Stomach (tissue), 4 donors: ENCODE data around the gene COL5A1.

Experiments
- CTCF ChIP-seq, 7 experiments: fragments of 450-650 bp in 4 of 7; fragments of 200-600 bp in 3 of 7; sonication (generic) in 3 of 7; IDR thresholded peaks; one replicate each; pipeline ENCODE4 v1.5.1; 2016 to 2019; ENCODE audit warnings: antibody characterized with exemption in 7 of 7, control low read depth in 2 of 7, mild to moderate bottlenecking in 1 of 7
- POLR2AphosphoS5 ChIP-seq, 3 donors: sonication (generic); formaldehyde crosslinking; IDR thresholded peaks; one replicate each; pipeline ENCODE4 v1.6.1; 2016; ENCODE audit warnings: antibody characterized with exemption in 3 of 3

- TF ChIP-seq CTCF (IDR thresholded peaks at IDR 0.05): no peak
- TF ChIP-seq POLR2AphosphoS5 (IDR thresholded peaks at IDR 0.05): no peak
These were observed 153.2 kb downstream of the COL5A1 start for GRCh38 chr9:134794663-134795370.
